ENCODE measurements around the gene ADK. TPM values are rescaled to one million over a fixed set of nuclear protein-coding genes. Genes with fewer than 3 reads are reported as not detected.
"Not testable (repeated sequence)": the region's sequence is repeated elsewhere in the genome, so short reads cannot be mapped to it uniquely, and the experiment has no call there.

Gene ADK
- total RNA-seq, 1 donor from 2014 or later = 64.5 TPM

DNA sequence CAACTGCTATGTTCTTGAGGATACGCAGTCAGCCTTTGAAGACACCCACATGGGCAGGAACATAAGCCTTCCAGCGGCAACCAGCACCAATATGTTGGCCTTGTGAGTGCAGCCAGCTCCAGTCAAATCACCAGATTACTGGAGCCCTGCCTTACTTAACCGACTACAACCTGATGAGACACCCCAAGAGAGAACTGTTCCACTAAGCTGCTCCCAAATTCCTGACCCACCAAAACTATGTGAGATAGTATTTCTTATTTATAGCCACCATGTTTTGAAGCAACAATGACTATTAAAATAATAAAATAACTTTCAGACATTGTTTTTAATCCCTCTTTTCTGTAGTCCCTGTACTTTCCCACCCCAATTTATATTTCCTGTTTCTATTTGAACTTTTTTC, 179.6 kb downstream of the ADK start:
- Mint-ChIP-seq H3K4me3 (ENCODE audit: low read depth) (no peak overlapping the region), H3K9me3 (peaks cover 5% of the 10 kb centered on the region), H3K36me3 (ENCODE audit: low read depth) (peaks cover 20% of the 10 kb centered on the region), H3K27ac (no peak overlapping the region), H3K4me1 (ENCODE audit: low read depth) (peaks cover 2% of the 10 kb centered on the region), H3K27me3 (ENCODE audit: low read depth) (no peaks in the 10 kb centered on the region)
- intact Hi-C loops (cut with micrococcal nuclease) = no loop called here
- DNase-seq (ENCODE audit: low spot score) = no peak

- intact Hi-C loops (cut with micrococcal nuclease) = no loop called here
- peaks cover 13% of the 10 kb centered on the region for H3K36me3 Mint-ChIP-seq (ENCODE audit: low read depth)
These were observed 181.4 kb downstream of the ADK start for GRCh38 chr10:74332398-74332797.

GRCh38 chr10:74333174-74333573, 182.2 kb downstream of the ADK start:
- Mint-ChIP-seq H3K27me3 (ENCODE audit: low read depth) (no peaks in the 10 kb centered on the region), H3K4me1 (ENCODE audit: low read depth) (peaks cover 5% of the 10 kb centered on the region), H3K36me3 (ENCODE audit: low read depth) (peaks cover 13% of the 10 kb centered on the region), H3K27ac (no peak overlapping the region), H3K4me3 (ENCODE audit: low read depth) (no peak overlapping the region), H3K9me3 (no peaks in the 10 kb centered on the region)
- DNase-seq (ENCODE audit: low spot score) = no peak
- intact Hi-C loops (cut with micrococcal nuclease) = no loop called here

More at GRCh38 chr10:74332398-74332797, 181.4 kb downstream of the ADK start:
- Mint-ChIP-seq H3K27ac (no peak overlapping the region), H3K4me3 (ENCODE audit: low read depth) (no peak overlapping the region), H3K4me1 (ENCODE audit: low read depth) (peaks cover 5% of the 10 kb centered on the region), H3K27me3 (ENCODE audit: low read depth) (no peaks in the 10 kb centered on the region), H3K9me3 (no peaks in the 10 kb centered on the region)
- no peak for DNase-seq (ENCODE audit: low spot score)

- Mint-ChIP-seq H3K36me3 (ENCODE audit: low read depth) (peaks cover 13% of the 10 kb centered on the region), H3K4me1 (ENCODE audit: low read depth) (peaks cover 5% of the 10 kb centered on the region), H3K4me3 (ENCODE audit: low read depth) (no peak overlapping the region), H3K27ac (no peak overlapping the region), H3K27me3 (ENCODE audit: low read depth) (no peaks in the 10 kb centered on the region), H3K9me3 (no peaks in the 10 kb centered on the region)
- intact Hi-C loops (cut with micrococcal nuclease) = no loop called here
- no peak for DNase-seq (ENCODE audit: low spot score)
These were observed 183.2 kb downstream of the ADK start for GRCh38 chr10:74334221-74334620.

DNA sequence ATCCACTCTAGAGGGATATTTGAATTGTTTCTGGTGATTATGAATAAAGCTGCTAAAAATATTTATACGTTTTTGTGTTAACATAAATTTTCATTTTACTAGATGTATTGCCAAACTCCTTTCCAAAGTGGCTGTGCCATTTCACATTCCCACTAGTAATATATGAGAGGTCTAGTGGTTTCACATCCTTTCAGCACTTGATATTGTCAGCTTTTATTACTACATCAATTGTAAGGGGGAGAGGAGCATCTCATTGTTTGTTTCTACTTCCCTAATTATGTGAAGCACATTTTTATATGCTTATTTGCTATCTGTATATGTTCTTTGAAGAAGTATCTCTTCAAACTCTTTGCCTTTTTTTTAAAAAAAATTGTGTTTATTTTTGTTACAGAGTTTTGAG, 184.5 kb downstream of the ADK start:
- H3K36me3 Mint-ChIP-seq (ENCODE audit: low read depth) = peaks cover 9% of the 10 kb centered on the region
- no peaks in the 10 kb centered on the region for H3K27me3 Mint-ChIP-seq (ENCODE audit: low read depth)
- intact Hi-C loops (cut with micrococcal nuclease) = no loop called here
- no peaks in the 10 kb centered on the region for H3K9me3 Mint-ChIP-seq
- DNase-seq (ENCODE audit: low spot score) = no peak
- H3K27ac Mint-ChIP-seq = no peak overlapping the region
- no peak overlapping the region for H3K4me3 Mint-ChIP-seq (ENCODE audit: low read depth)
- peaks cover 5% of the 10 kb centered on the region for H3K4me1 Mint-ChIP-seq (ENCODE audit: low read depth)

DNA sequence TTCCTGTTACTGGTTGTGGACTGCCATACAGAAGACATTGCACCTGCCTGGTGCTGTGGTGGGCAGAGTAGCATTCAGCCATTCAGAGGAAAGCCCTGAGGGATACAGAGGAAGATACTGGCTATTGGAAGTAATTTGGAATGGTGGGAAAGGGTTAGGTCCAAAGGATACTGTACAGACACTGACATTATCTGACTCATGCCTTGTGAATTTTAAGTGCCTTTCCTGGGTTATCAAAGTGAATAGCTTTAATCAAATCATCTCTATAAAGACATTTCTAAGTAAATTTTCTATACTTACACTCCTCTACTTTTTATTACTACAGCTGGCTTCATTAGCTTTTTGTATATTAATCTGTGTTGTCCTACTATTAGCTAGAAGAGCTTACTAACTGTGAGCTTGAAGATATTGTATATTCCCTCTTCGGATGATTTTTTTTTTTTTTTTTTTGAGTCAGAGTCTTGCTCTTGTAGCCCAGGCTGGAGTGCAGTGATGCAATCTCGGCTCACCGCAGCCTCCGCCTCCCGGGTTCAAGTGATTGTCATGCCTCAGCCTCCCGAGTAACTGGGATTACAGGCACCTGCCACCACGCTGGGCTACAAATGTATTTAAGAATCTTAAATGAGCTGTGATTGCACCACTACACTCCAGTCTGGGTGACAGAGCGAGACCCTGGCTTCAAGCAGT, 186.5 kb downstream of the ADK start:
- no peak for DNase-seq (ENCODE audit: low spot score)
- peaks cover 10% of the 10 kb centered on the region for H3K36me3 Mint-ChIP-seq (ENCODE audit: low read depth)
- H3K27ac Mint-ChIP-seq = no peak overlapping the region
- no peak overlapping the region for H3K4me3 Mint-ChIP-seq (ENCODE audit: low read depth)
- H3K4me1 Mint-ChIP-seq (ENCODE audit: low read depth) = peaks cover 5% of the 10 kb centered on the region
- no peaks in the 10 kb centered on the region for H3K27me3 Mint-ChIP-seq (ENCODE audit: low read depth)
- peaks cover 1% of the 10 kb centered on the region for H3K9me3 Mint-ChIP-seq
- intact Hi-C loops (cut with micrococcal nuclease) = no loop called here

DNA sequence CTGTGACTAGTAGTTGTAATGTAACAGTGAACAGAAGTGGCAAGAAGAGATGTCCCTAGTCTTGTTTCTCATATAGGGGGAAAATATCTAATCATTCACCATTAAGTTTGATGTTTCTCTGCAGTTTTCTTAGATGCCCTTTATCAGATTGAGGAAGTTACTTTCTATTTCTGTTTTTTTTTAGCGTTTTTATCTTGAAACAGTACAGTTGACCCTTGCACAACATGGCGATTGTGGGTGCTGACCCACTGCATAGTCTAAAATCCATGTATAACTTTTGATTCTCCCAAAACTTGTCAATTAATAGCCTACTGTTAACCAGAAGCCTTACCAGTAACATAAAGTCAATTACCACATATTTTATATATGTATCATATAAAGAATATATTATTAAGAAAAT, 192.0 kb downstream of the ADK start:
- H3K27ac Mint-ChIP-seq = no peak overlapping the region
- H3K4me1 Mint-ChIP-seq (ENCODE audit: low read depth) = peaks cover 2% of the 10 kb centered on the region
- no peak for DNase-seq (ENCODE audit: low spot score)
- H3K27me3 Mint-ChIP-seq (ENCODE audit: low read depth) = no peaks in the 10 kb centered on the region
- H3K36me3 Mint-ChIP-seq (ENCODE audit: low read depth) = peaks cover 42% of the 10 kb centered on the region
- H3K4me3 Mint-ChIP-seq (ENCODE audit: low read depth) = no peak overlapping the region
- peaks cover 22% of the 10 kb centered on the region for H3K9me3 Mint-ChIP-seq
- intact Hi-C loops (cut with micrococcal nuclease) = no loop called here

- Mint-ChIP-seq H3K4me1 (ENCODE audit: low read depth) (peaks cover 2% of the 10 kb centered on the region), H3K9me3 (peaks cover 22% of the 10 kb centered on the region), H3K36me3 (ENCODE audit: low read depth) (peaks cover 48% of the 10 kb centered on the region), H3K27ac (no peak overlapping the region), H3K4me3 (ENCODE audit: low read depth) (no peak overlapping the region), H3K27me3 (ENCODE audit: low read depth) (no peaks in the 10 kb centered on the region)
- intact Hi-C loops (cut with micrococcal nuclease) = no loop called here
- no peak for DNase-seq (ENCODE audit: low spot score)
These were observed 192.8 kb downstream of the ADK start for GRCh38 chr10:74343804-74344203.

- H3K27ac Mint-ChIP-seq = no peak overlapping the region
- intact Hi-C loops (cut with micrococcal nuclease) = no loop called here
- DNase-seq (ENCODE audit: low spot score) = no peak
- no peak overlapping the region for H3K4me3 Mint-ChIP-seq (ENCODE audit: low read depth)
- peaks cover 2% of the 10 kb centered on the region for H3K4me1 Mint-ChIP-seq (ENCODE audit: low read depth)
- peaks cover 49% of the 10 kb centered on the region for H3K36me3 Mint-ChIP-seq (ENCODE audit: low read depth)
- H3K9me3 Mint-ChIP-seq = peaks cover 22% of the 10 kb centered on the region
- H3K27me3 Mint-ChIP-seq (ENCODE audit: low read depth) = no peaks in the 10 kb centered on the region
These were observed 193.3 kb downstream of the ADK start for GRCh38 chr10:74344306-74344705.

DNA sequence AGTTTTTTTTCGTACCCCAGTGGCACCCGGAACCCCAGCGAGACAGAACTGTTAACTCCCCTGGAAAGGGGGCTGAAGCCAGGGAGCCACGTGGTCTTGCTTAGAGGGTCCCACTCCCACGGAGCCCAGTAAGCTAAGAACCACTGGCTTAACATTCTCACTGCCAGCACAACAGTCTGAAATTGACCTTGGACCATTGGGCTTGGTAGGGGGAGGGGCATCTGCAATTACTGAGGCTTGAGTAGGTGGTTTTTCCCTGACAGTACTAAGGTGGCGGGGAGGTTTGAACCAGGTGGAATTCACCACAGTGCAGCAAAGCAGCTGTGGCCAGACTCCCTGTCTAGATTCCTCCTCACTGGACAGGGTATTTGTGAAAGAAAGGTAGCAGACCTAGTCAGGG, 196.5 kb downstream of the ADK start:
- intact Hi-C loops (cut with micrococcal nuclease) = no loop called here
- Mint-ChIP-seq H3K36me3 (ENCODE audit: low read depth) (peaks cover 42% of the 10 kb centered on the region), H3K27me3 (ENCODE audit: low read depth) (no peaks in the 10 kb centered on the region), H3K9me3 (peaks cover 34% of the 10 kb centered on the region), H3K27ac (no peak overlapping the region), H3K4me1 (ENCODE audit: low read depth) (peaks cover 2% of the 10 kb centered on the region), H3K4me3 (ENCODE audit: low read depth) (no peak overlapping the region)
- DNase-seq (ENCODE audit: low spot score) = no peak

DNA sequence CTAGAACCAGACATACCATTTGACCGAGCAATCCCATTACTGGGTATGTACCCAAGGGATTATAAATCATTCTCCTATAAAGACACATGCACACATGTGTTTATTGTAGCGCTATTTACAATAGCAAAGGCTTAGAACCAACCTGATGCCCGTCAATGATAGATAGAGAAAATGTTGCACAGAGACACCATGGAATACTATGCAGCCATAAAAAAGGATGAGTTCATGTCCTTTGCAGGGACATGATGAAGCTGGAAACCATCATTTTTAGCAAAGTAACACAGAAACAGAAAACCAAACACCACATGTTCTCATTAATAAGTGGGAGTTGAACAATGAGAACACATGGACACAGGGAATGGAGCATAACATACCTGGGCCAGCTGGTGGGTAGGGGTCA, 202.0 kb downstream of the ADK start:
- Mint-ChIP-seq H3K9me3 (peaks cover 17% of the 10 kb centered on the region), H3K36me3 (ENCODE audit: low read depth) (peaks cover 14% of the 10 kb centered on the region)
- H3K4me3 Mint-ChIP-seq (ENCODE audit: low read depth); H3K27ac Mint-ChIP-seq; intact Hi-C loops (cut with micrococcal nuclease); H3K27me3 Mint-ChIP-seq (ENCODE audit: low read depth); DNase-seq (ENCODE audit: low spot score); H3K4me1 Mint-ChIP-seq (ENCODE audit: low read depth): not testable (repeated sequence)

- peaks cover 50% of the 10 kb centered on the region for H3K9me3 Mint-ChIP-seq
- no peak overlapping the region for H3K27ac Mint-ChIP-seq
- DNase-seq (ENCODE audit: low spot score) = no peak
- H3K36me3 Mint-ChIP-seq (ENCODE audit: low read depth) = peaks cover 67% of the 10 kb centered on the region
- no peaks in the 10 kb centered on the region for H3K27me3 Mint-ChIP-seq (ENCODE audit: low read depth)
- intact Hi-C loops (cut with micrococcal nuclease) = loop anchor here (10.0 kb wide), 1 partner anchor 77 kb away; no protein-coding TSS in a partner anchor
- H3K4me3 Mint-ChIP-seq (ENCODE audit: low read depth) = no peak overlapping the region
- H3K4me1 Mint-ChIP-seq (ENCODE audit: low read depth) = peaks cover 22% of the 10 kb centered on the region
These were observed 210.7 kb downstream of the ADK start for GRCh38 chr10:74361678-74362077.

GRCh38 chr10:74363727-74364126, 212.7 kb downstream of the ADK start:
- no peak overlapping the region for H3K27ac Mint-ChIP-seq
- intact Hi-C loops (cut with micrococcal nuclease) = loop anchor here (1.0 to 10.0 kb wide), 3 partner anchors 79 to 221 kb away; no protein-coding TSS in a partner anchor
- H3K4me3 Mint-ChIP-seq (ENCODE audit: low read depth) = no peak overlapping the region
- no peaks in the 10 kb centered on the region for H3K27me3 Mint-ChIP-seq (ENCODE audit: low read depth)
- peaks cover 64% of the 10 kb centered on the region for H3K36me3 Mint-ChIP-seq (ENCODE audit: low read depth)
- H3K9me3 Mint-ChIP-seq = peaks cover 47% of the 10 kb centered on the region
- H3K4me1 Mint-ChIP-seq (ENCODE audit: low read depth) = peaks cover 24% of the 10 kb centered on the region
- DNase-seq (ENCODE audit: low spot score) = no peak

All from activated T-helper 2 cell treated with anti-CD3 and anti-CD28 coated beads, Interferon-gamma antibody, Interleukin-2, Interleukin-4, amounts not matched to agents 10 μg/mL and 5 μg/mL and 100 μg/mL, durations not matched to agents 14 hours and 24 hours and 36 hours (primary cell).